COLO668 (cell line): ENCODE results near the gene ST7.

Experiments used
- DNase-seq: peaks from one replicate; lab custom pipeline; 2025; ENCODE audit not compliant: unreplicated experiment; lab: John Stamatoyannopoulos, UW

Gene ST7

GRCh38 chr7:117179701-117180100 is 226.4 kb downstream of the ST7 start:
- DNase-seq, result no peak

DNA sequence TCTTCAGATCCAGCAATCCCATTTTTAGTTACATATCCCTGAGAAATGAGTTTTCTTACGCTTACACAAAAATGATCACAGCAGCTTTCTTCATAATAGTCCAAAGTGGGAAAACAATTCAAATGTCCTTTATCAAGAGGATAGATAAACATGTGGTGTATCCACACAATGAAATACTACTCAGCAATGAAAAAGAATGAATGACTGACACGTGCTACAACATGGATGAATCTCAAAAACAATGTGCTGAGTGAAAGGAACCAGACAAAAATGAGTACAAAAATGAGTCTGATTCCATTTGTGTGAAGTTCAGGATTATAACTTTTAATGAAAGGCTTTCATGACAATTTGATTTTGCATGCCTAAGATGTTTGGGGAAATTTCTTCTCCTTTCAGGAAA is 230.4 kb downstream of the ST7 start:
- DNase-seq, result no peak

DNA sequence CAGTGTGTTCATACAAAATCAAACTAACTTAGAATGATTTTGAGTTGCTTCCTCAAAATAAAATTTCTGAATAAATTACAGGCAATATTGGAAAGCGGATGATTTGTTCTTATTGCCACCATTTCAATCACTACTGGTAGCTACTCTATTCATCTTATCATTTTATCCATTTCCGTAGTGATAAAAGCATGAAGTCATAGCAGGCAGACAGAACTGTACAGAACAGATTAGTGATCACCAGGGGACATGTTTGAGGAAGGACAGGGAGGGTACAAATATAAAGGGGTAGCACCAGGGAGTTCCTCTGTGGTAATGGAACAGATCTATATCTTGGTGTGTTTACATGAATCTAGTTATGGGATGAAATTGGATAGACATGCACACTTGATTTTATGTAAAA is 231.1 kb downstream of the ST7 start:
- DNase-seq, result no peak

GRCh38 chr7:117185124-117185523 is 231.8 kb downstream of the ST7 start:
- no peak for DNase-seq

DNA sequence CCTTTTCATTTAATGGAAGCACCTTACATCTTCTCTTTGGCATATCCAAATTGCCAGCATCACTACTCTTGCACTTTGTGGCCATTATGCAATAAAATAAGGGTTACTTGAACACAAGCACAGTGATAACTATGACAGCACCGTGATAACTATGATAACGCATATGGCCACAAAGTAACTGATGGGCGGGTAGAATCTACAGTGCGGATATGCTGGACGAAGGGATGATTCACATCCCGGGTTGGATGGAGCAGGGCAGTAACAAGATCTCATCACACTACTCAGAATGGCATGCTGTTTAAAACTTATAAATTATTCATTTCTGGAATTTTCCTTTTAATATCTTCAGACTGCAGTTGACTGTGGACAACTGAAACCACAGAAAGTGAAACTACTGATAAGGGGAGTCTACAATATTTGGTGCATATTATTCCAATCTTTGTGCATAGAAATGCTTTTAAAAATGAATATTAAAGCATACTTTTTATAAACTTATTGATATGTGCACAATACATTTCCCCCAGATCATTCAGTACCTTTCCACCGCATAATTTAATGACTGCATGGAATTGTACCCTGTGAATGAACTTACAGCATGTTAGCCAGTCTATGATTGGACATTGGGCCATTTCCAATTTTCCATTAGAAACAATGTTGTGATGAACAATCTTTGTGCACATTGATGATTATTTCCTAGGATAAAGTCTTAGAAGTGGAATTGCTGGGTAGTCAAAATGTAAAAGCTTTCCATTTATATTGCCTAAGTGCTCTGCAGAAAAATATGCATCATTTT is 233.1 kb downstream of the ST7 start:
- DNase-seq, result no peak

DNA sequence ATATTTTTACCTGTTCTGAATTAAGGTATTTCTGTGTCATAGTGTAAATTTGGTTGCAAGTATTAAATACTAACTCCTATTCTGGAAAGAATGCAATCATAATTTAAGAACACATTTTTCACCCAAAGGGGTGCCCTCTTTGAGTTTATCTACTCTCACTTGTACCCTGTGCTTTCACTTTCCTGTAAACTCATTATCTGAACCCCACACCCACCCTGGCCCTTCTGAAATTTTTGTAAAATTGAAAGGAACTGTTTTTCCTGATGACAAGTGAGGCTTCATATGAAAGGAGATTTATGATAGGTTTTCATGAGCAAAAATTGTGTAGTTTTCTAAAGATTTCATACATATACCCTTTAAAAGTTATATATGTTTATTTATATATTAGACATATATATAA is 235.1 kb downstream of the ST7 start:
- no peak for DNase-seq

DNA sequence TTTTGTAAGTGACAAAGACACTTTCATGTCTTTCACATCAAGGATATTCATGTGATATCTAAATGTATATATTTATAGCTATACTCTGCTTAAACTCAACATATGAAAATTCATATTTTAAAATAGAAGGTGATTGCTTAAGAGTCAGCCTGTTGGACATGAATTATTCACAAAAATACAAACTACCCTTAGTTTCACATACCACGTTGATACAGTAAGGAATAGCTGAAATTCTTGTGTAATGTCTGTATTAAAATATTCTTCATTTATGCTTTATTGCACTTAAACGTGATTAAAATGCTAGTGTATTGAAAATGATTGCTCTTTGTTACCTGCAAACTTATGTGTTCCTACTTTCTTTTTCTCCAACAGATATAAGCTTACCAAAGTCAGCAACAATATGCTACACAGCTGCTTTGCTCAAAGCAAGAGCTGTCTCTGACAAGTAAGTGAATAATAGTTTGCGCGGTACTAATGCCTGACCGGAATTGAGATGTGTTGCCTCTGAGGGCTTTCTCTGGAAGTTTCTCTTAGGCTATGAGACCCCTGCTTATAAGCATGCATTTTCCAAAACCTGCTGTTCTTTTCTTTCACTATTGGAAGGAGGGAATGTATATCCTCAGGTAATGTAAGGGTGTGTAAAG is 235.8 kb downstream of the ST7 start:
- DNase-seq, result no peak

DNA sequence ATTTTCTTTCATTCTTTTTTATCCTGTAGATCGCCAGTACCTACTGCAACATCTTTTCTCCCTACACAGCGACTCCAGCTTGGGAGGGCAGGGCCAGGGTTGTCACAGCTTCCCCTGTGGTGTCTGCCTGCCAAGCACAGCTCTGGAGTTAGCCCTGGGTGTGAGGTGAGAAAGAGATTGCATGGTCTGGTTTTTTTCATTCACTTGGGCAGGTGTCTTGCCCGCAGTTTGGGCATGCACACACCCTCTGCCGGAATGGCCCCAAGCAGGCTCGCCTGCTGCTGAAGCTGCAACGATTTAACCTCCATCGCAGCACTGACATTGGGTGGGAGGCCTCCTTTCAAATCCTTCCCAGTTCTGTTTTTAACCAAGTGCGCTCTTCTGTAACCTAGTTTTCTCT is 236.8 kb downstream of the ST7 start:
- DNase-seq, result no peak

- DNase-seq, result no peak
These were observed 237.6 kb downstream of the ST7 start for GRCh38 chr7:117190746-117191435.

- no peak for DNase-seq
These were observed 238.8 kb downstream of the ST7 start for GRCh38 chr7:117192108-117192507.

- DNase-seq, result no peak
These were observed 240.3 kb downstream of the ST7 start for GRCh38 chr7:117193564-117193963.

- DNase-seq, result no peak
These were observed 241.1 kb downstream of the ST7 start for GRCh38 chr7:117194445-117194844.

DNA sequence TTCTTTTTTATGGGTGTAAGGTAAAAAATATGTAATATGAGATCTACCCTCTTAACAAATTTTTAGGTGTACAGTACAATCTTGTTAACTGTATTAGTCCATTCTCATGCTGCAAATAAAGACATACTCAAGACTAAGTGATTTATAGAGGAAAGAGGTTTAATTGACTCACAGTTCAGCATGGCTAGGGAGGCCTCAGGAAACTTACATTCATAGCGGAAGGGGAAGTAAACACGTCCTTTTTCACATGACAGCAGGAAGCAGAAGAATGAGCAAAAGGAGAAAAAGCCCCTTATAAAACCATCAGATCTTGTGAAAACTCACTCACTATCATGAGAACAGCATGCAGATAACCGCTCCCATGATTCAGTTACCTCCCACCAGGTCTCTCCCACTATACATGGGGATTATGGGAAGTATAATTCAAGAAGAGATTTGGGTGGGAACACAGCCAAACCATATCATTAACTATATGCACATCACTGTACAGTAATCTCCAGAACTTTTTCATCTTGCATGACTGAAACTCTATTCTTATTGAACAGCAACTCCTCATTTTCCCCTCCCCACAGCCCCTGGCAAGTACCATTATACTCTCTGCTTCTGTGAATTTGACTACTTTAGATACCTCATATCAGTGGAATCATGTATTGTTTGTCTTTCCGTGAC is 242.2 kb downstream of the ST7 start:
- no peak for DNase-seq

DNA sequence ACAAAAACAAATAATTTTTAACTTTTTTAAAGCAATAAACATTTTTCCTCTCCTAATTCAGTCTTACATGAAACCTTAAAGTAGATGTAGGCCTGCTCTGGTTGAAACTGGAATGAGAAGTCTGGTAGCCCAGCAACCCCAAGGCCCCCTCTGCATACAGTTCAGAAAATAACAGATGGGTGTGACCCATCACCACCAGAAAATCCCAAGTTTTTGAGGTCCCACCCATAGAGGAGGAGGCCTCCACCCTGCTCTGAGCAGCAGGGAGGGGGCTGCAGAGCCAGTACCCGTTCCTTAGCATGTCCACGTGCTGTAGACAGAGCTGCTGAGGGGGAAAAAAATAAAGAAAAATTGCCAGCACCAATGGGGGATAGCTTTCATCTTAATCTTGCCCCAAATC is 246.8 kb downstream of the ST7 start:
- DNase-seq, result no peak

DNA sequence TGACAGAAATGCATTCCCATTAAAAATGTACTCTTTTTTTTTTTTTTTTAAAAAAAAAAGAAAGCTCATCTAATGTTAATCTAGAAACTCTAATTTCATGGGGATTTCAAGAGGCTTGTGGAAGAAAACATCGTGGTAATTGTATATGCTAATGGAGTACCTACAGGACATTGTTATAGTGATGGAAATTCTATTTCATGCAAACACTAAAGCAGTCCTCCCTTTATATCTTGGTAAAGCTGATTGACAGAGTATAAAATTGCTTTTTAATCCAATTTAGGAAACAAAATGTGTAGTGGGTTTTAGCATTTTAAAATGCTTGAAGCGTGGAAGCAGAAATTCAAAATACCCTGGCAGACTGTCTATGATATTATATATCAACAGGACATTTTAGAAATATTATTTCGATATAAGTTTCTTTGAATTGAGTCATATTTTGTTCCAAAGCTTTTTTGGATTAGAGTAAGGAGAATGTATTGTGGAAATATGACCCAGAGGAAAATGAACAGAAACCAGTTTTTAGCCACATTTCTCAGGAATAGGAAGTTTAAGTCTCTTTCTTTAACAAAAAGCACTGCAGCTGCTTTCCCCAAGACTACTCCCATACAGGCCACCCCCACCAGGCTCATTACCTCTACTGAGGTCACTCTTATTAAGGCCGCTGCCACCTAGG is 247.6 kb downstream of the ST7 start:
- no peak for DNase-seq

GRCh38 chr7:117202511-117202910 is 249.2 kb downstream of the ST7 start:
- DNase-seq, result no peak

GRCh38 chr7:117203205-117203604 is 249.9 kb downstream of the ST7 start:
- DNase-seq, result no peak

DNA sequence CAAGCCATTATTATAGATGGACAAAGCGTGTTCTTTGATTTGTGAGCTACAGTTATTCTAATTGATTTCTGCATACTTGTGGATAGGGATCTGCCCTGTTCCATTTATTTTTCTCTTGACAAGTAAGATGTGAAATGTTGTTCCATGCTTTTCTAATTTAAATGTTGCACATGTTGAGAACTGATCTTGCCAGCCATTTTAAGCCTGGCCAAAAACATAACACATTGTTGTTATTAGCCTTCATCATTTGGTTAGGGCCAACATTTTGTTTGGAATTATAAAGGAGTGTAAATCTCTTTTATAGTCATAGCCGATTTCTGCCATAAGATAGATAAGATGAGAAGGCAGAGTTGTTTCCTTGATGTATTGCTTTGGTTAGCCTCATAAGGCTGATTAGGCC is 252.6 kb downstream of the ST7 start:
- no peak for DNase-seq

- DNase-seq, result no peak
These were observed 255.0 kb downstream of the ST7 start for GRCh38 chr7:117208257-117208656.

GRCh38 chr7:117210397-117210796 is 257.1 kb downstream of the ST7 start:
- no peak for DNase-seq

- no peak for DNase-seq
These were observed 257.6 kb downstream of the ST7 start for GRCh38 chr7:117210908-117211307.
